Activated CD4-positive, CD25-positive, alpha-beta regulatory T cell treated with anti-CD3 and anti-CD28 coated beads, Interleukin-2, amount 50 U/mL, for 72 hours (primary cell): Measurements from ENCODE around the gene GADD45G.

Experiments
- DNase-seq: peaks from one replicate; pipeline ENCODE4 v3.0.0; 2021

Gene GADD45G, protein sequence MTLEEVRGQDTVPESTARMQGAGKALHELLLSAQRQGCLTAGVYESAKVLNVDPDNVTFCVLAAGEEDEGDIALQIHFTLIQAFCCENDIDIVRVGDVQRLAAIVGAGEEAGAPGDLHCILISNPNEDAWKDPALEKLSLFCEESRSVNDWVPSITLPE

GRCh38 chr9:89604729-89605464 is at the start of gene GADD45G:
Gene GADD45G (plus strand): TSS chr9:89605012. CDS start chr9:89605122, 110 bp downstream.
- DNase-seq: peak; percentile 86

DNA sequence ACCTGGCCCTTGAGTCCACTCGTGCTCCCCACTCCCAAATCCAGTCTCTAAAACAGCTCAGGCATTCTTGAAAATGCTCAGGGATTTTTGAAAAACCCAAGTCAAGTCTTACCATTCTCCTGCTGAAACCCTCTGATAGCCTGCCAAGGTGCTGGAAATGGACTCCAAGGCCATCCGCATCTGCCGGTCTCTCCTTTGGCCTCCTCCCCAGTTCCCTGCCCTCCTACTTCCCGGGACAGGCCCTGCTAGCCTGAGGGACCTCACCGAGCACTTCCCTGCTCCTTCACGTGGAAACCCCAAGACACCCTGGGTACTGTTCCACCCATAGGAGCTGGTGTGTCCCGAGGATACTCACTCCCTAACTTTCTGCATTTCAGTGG is 49.8 kb upstream of the GADD45G start:
- DNase-seq: no peak

- DNase-seq: no peak
Observed at GRCh38 chr9:89555451-89556375, 49.1 kb upstream of the GADD45G start.

DNA sequence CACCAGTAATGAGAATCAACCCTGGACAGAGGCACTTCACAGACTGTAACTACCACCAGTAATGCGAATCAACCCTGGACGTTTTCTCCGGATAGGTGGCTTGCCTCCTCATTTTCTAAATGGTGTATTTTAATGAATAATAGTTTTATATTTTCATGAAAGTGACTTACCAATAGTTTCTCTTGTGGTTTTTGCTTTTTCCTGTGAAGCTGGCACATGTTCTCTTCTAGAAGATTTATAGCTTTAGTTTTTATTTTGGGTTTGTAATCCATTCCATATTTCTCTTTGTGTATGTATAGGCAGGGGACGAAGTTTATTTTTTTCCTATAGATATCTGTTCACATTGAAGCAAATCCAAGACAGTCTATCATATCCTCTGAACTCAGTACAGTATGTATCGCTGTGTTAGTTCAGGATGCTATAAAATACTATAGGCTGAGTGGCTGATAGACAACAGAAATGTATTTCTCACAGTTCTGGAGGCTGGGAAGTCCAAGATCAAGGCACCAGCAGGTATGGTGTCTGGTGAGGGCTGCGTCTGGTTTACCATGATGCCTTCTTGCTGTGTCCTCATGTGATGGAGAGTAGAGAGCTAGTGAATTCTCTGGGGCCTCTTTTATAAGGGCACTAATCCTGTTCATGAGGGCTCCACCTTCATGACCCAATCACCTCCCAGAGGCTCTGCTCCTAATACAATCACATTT is 46.5 kb upstream of the GADD45G start:
- DNase-seq: no peak

- DNase-seq: no peak
Observed at GRCh38 chr9:89558948-89559347, 45.9 kb upstream of the GADD45G start.

GRCh38 chr9:89562186-89562814 is 42.5 kb upstream of the GADD45G start:
- no peak for DNase-seq

DNA sequence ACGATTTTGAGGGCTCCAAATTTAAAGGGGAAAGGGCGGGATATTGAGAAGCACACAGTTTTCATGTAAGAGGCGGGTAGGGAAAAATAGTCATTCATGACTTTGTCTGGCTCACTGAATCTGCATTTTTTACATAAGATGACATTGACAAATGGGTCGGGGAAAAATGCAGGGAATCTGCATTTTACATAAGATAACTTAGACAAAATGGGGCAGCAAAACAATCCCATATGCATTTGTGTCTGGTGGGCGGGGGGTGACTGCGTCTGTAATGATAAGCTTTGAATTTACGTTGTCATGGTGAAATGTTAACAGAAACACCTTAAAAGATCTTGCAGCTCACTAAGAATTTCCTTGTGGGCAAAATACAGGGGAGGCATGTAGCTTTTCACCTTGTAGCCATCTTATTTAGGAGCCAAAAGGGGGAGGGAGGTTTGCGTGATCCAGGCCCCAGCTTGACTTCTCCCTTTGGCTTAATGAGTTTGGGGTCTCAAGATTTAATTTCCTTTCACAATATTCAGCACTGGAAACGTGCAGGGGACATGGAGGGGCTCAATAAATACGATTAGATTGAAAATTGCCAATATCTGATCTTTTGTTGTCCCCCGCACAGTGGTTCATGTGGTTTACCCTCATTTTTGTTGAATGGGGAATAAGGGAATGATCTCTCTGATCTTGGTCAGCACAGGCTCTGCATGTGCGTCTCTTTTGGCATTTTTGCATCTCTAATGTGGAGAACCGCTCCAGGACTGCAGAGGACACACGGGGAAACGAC is 41.1 kb upstream of the GADD45G start:
- no peak for DNase-seq

GRCh38 chr9:89564346-89564878 is 40.4 kb upstream of the GADD45G start:
- DNase-seq: no peak

DNA sequence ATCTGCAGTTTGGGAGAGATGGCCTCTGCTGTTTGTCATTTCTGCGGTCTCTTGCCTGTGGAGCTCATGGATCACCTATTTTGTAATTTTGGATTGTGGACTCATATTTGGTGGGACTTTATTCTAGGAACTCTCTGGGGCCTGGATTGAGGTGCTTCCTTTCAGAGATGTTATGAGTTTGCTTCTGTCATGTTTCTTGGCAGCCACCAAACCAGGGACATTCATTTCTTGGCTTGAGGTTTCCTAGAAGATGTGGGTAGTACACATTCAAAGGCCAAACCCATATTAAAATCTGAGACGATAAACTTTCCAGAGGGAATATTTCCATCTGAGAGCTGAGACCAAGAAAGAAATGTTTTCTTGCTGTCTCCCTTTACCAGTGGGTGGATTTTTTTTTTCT is 37.2 kb upstream of the GADD45G start:
- DNase-seq: no peak

DNA sequence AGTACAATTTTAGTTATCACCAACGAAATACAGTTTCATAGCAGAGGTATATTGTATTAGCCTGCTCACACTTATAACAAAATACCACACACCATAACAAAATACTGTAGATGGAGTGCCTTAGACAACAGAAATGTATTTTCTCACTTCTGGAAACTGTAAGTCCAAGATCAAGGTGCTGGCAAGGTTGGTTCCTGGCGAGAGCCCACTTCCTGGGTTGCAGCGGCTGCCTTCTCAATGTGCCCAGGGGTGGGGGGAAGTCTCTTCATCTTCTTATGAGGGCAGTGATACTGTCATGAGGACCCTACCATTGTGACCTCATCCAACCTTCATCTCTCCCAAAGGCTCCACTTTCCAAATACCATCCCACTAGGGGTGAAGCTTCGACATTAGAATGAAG is 30.5 kb upstream of the GADD45G start:
- DNase-seq: no peak

- DNase-seq: no peak
Observed at GRCh38 chr9:89576404-89576839, 28.4 kb upstream of the GADD45G start.

GRCh38 chr9:89577363-89577762 is 27.4 kb upstream of the GADD45G start:
- no peak for DNase-seq

DNA sequence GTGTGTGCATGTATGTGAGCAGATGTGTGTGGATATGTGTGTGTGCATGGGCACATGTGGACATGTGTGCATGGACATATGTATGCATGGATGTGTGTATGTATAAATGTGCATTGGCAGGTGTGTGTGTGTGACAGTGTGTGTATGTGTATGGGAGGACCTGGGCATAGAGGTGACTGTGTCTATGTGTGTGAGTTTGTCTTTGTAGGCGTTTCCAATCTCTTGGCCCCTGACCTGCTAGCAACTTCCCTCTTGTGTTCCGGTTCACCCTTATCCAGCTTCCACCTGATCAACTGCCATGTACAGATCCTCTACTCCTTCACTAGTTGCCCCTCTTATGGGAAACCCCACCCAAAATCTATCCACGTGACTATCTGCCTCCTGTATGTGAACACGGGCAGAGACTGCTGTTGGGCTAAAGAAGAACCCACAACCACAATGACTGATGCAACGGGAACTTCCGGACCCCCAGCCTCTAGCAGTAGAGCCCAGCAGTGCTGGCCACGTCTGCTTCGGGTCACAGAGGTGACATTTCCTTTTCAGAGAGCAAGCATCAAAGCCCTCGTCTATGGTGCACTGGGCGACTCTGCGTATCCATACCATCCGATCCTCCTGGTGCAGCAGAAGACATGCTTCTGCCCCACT is 24.9 kb upstream of the GADD45G start:
- no peak for DNase-seq

DNA sequence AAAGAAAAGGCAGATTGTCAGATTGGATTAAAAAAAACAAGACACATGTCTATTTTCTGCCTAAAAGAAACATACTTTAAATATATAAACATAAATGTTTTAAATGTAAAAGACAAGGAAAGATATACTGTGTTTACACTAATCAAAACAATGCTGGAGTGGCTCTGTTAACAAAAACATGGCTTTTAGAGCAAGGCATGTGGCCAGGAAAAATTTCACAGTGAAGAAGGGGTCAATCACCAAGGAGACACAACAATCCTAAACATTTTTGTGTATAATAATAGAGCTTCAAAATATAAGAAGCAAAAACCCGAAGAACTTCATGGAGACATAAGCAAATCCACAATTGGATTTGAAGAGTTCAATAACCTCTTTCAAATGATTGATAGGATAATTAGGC is 18.5 kb upstream of the GADD45G start:
- DNase-seq: no peak

- DNase-seq: no peak
Observed at GRCh38 chr9:89588271-89588879, 16.4 kb upstream of the GADD45G start.

DNA sequence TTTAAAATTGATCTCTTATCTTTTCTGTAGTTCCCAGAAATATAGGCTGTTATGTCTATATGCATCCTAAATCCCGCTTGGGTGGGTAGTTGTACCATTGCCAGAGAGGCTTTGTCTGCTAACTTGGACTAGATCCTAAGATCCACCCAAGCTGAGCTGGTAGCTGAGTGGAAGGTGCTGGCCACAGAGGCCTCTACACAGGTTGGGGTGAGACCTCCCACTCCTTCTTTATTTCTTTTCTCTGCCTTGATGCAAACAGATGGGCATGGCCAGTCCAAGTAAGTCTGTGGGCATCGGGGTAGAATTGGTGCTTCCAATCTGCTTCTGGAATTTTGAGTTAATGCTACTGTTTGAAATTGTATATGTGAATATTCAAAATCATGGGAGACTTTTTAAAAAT is 14.4 kb upstream of the GADD45G start:
- DNase-seq: no peak

GRCh38 chr9:89591274-89592212 is 13.3 kb upstream of the GADD45G start:
- DNase-seq: no peak

DNA sequence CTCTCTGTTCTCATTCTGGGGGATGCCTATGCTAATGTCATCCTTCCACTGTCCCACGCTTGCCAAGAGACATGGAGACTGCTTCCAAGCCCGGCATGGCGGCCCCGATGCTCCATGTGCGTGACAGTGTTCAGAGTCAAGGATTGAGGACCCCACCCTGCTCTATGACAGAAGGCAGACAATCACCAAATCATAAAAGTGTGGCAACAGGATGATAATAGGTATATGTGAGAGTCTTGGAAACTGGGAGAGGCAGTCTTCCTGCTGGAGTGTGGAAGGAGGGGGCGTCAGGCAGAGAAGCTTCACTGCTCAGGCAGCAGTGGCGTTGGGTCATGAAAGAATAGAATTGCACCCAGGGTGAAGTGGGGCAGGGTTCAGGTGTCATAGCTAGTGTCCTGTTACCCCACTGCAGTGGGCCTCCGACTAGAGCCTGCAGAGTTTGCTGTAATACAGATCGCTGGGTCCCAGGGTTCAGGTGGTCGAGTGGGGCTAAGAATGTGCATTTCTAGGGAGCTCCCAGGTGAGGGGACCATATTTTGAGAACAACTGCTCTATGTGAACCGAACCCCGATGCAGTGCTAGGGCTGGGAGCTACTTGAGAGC is 12.5 kb upstream of the GADD45G start:
- DNase-seq: no peak
